H1 (cell line): ENCODE results near the gene SLC7A11. TPM values are rescaled to one million over a fixed set of nuclear protein-coding genes. Genes with fewer than 3 reads are reported as not detected.

ENCODE experiments used
- CTCF ChIA-PET: fragments of 300-600 bp; sonication (Branson Sonifier 250); formaldehyde crosslinking; loops from one replicate; lab custom pipeline; 2021; ENCODE audit not compliant: partially characterized antibody; lab: Charles Lee
- POLR2A ChIA-PET: fragments of 300-600 bp; sonication (Branson Sonifier 250); formaldehyde crosslinking; loops from one replicate; lab custom pipeline; 2021; ENCODE audit warnings: inconsistent platforms; ENCODE audit not compliant: partially characterized antibody; lab: Charles Lee
- DNase-seq, 2 experiments: peaks; one replicate each; pipeline versions ENCODE4 v3.0.0 to v3.0.0-alpha.2; 2010 to 2022; ENCODE audit warnings: low spot score in 2 of 2, low read depth in 1 of 2, mixed read lengths in 1 of 2
- FAIRE-seq: peaks from 2 replicates; lab custom pipeline; 2011; peaks lifted over from hg19 to GRCh38; lab: Jason Lieb, UNC
- H2AFZ ChIP-seq: 2 replicates; pipeline ENCODE4 v1.8.1; 2012; ENCODE audit warnings: low read length, inconsistent platforms
- H2AK5ac ChIP-seq: 2 replicates; pipeline ENCODE4 v1.6.1; 2013; ENCODE audit warnings: low read depth, low read length
- H2BK120ac ChIP-seq: replicated peaks from 2 replicates; pipeline ENCODE3; 2013; ENCODE audit warnings: low read depth, low read length, inconsistent platforms
- H2BK12ac ChIP-seq: 2 replicates; pipeline ENCODE4 v1.6.1; 2013; ENCODE audit warnings: low read depth, low read length
- H2BK15ac ChIP-seq: 2 replicates; pipeline ENCODE4 v1.6.1; 2013; ENCODE audit warnings: low read length
- H2BK20ac ChIP-seq: 2 replicates; pipeline ENCODE4 v1.6.1; 2013; ENCODE audit warnings: low read length
- H2BK5ac ChIP-seq: 2 replicates; pipeline ENCODE4 v1.6.1; 2013; ENCODE audit warnings: low read depth, low read length
- H3K14ac ChIP-seq: 2 replicates; pipeline ENCODE4 v1.6.1; 2013; ENCODE audit warnings: inconsistent platforms; ENCODE audit not compliant: insufficient read length
- H3K18ac ChIP-seq: 2 replicates; pipeline ENCODE4 v1.6.1; 2013; ENCODE audit warnings: low read length; ENCODE audit errors: extremely low read depth
- H3K23ac ChIP-seq: 2 replicates; pipeline ENCODE4 v1.6.1; 2013; ENCODE audit warnings: inconsistent platforms; ENCODE audit not compliant: insufficient read length
- H3K23me2 ChIP-seq: 2 replicates; pipeline ENCODE4 v1.6.1; 2013; ENCODE audit warnings: low read depth, low read length
- H3K27ac ChIP-seq: 2 replicates; pipeline ENCODE4 v1.6.1; 2011; ENCODE audit warnings: low read depth, low read length, inconsistent platforms
- H3K27me3 ChIP-seq, 4 experiments: replicated peaks in 1 of 4; 1 replicate in 1 of 4; 2 replicates in 3 of 4; pipeline versions ENCODE4 v1.6.1 to v1.8.1; 2011 to 2013; ENCODE audit warnings: low read length in 3 of 4, mild to moderate bottlenecking in 3 of 4, inconsistent platforms in 2 of 4, mixed read lengths in 2 of 4, moderate library complexity in 1 of 4; ENCODE audit not compliant: control insufficient read depth in 3 of 4, insufficient read depth in 3 of 4; ENCODE audit errors: extremely low read depth in 1 of 4
- H3K36me3 ChIP-seq, 4 experiments: 2 replicates each; pipeline versions ENCODE4 v1.6.1 to v1.8.1; 2011 to 2013; ENCODE audit warnings: mild to moderate bottlenecking in 4 of 4, low read length in 3 of 4, moderate library complexity in 2 of 4, control low read depth in 1 of 4, inconsistent platforms in 1 of 4; ENCODE audit not compliant: insufficient read depth in 4 of 4, control insufficient read depth in 2 of 4
- H3K4ac ChIP-seq: replicated peaks from 2 replicates; pipeline ENCODE3; 2013; ENCODE audit warnings: low read length, low read depth, mixed read lengths, inconsistent platforms; ENCODE audit not compliant: insufficient read length
- H3K4me1 ChIP-seq, 4 experiments: replicated peaks in 1 of 4; 1 replicate in 1 of 4; 2 replicates in 3 of 4; pipeline versions ENCODE4 v1.6.1 to v1.8.1; 2011 to 2013; ENCODE audit warnings: low read length in 3 of 4, inconsistent platforms in 2 of 4, mixed read lengths in 1 of 4; ENCODE audit not compliant: insufficient read depth in 4 of 4, control insufficient read depth in 3 of 4
- H3K4me2 ChIP-seq, 2 experiments: 2 replicates each; pipeline versions ENCODE4 v1.6.1 to v1.8.1; 2011 to 2013; ENCODE audit warnings: low read depth in 2 of 2, low read length in 2 of 2, control low read depth in 1 of 2, inconsistent platforms in 1 of 2, mild to moderate bottlenecking in 1 of 2; ENCODE audit not compliant: insufficient read depth in 1 of 2
- H3K4me3 ChIP-seq, 4 experiments: fragments of 200-600, 300-600 bp in 1 of 4; sonication (generic), shearing (Covaris generic), sonication (Bioruptor Twin) in 1 of 4; 2 replicates each; pipeline versions ENCODE4 v1.5.1 to v1.8.1; 2011 to 2016; ENCODE audit warnings: low read length in 4 of 4, low read depth in 3 of 4, control low read depth in 2 of 4, inconsistent platforms in 2 of 4, mild to moderate bottlenecking in 2 of 4, mixed read lengths in 1 of 4, moderate library complexity in 1 of 4; ENCODE audit not compliant: insufficient read depth in 2 of 4; ENCODE audit errors: extremely low read depth in 1 of 4
- H3K56ac ChIP-seq: replicated peaks from 2 replicates; pipeline ENCODE3; 2013; ENCODE audit warnings: low read depth, mild to moderate bottlenecking, mixed read lengths, low read length, inconsistent platforms; ENCODE audit not compliant: insufficient read length
- H3K79me1 ChIP-seq: 2 replicates; pipeline ENCODE4 v1.6.1; 2013; ENCODE audit warnings: low read depth, low read length, control low read depth
- H3K79me2 ChIP-seq, 2 experiments: 2 replicates each; pipeline versions ENCODE4 v1.6.1 to v1.8.1; 2012 to 2013; ENCODE audit warnings: low read length in 2 of 2, mild to moderate bottlenecking in 2 of 2, inconsistent platforms in 1 of 2; ENCODE audit not compliant: insufficient read depth in 2 of 2, control insufficient read depth in 1 of 2
- H3K9ac ChIP-seq, 4 experiments: replicated peaks in 1 of 4; 1 replicate in 1 of 4; 2 replicates in 3 of 4; pipeline versions ENCODE4 v1.6.1 to v1.8.1; 2011 to 2013; ENCODE audit warnings: low read depth in 3 of 4, low read length in 3 of 4, control low read depth in 2 of 4, mild to moderate bottlenecking in 2 of 4, moderate library complexity in 2 of 4, inconsistent platforms in 1 of 4; ENCODE audit errors: extremely low read depth in 1 of 4
- H3K9me3 ChIP-seq, 2 experiments: 2 replicates each; pipeline versions ENCODE4 v1.6.1 to v1.8.1; 2012 to 2013; ENCODE audit warnings: mild to moderate bottlenecking in 2 of 2, moderate library complexity in 2 of 2, control low read depth in 1 of 2, inconsistent platforms in 1 of 2, low read depth in 1 of 2, low read length in 1 of 2, mixed read lengths in 1 of 2; ENCODE audit not compliant: insufficient read depth in 2 of 2
- H4K20me1 ChIP-seq, 2 experiments: replicated peaks in 1 of 2; 2 replicates each; pipeline versions ENCODE3 to v1.8.1; 2011 to 2013; ENCODE audit warnings: inconsistent platforms in 2 of 2, low read length in 2 of 2, mild to moderate bottlenecking in 1 of 2; ENCODE audit not compliant: insufficient read depth in 2 of 2, control insufficient read depth in 1 of 2
- H4K5ac ChIP-seq: 2 replicates; pipeline ENCODE4 v1.6.1; 2013; ENCODE audit warnings: low read length, low read depth, mixed read lengths, inconsistent platforms; ENCODE audit not compliant: insufficient read length
- H4K8ac ChIP-seq: 2 replicates; pipeline ENCODE4 v1.8.0; 2013; ENCODE audit warnings: mild to moderate bottlenecking, moderate library complexity, low read length, inconsistent platforms; ENCODE audit not compliant: insufficient read depth; ENCODE audit errors: extremely low read depth
- H4K91ac ChIP-seq: replicated peaks from 2 replicates; pipeline ENCODE3; 2013; ENCODE audit warnings: low read length, mixed read lengths, inconsistent platforms; ENCODE audit not compliant: insufficient read length
- CBX5 ChIP-seq: fragments of 300-800, 300-1000 bp; sonication (generic); IDR thresholded peaks from 2 replicates; pipeline ENCODE4 v1.7.1; 2016; ENCODE audit warnings: antibody characterized with exemption, low read length, low read depth
- JUND ChIP-seq: IDR thresholded peaks from 2 replicates; pipeline ENCODE4 v1.6.1; 2011; ENCODE audit warnings: mild to moderate bottlenecking, improper control_type of control experiment, low read length
- NANOG ChIP-seq: IDR thresholded peaks from 2 replicates; pipeline ENCODE4 v1.6.1; 2011; ENCODE audit warnings: low read length, low read depth, mild to moderate bottlenecking, inconsistent platforms; ENCODE audit not compliant: insufficient read depth, poor library complexity, severe bottlenecking
- RFX5 ChIP-seq: IDR thresholded peaks from 2 replicates; pipeline ENCODE4 v1.6.1; 2011; ENCODE audit warnings: low read depth, low read length, improper control_type of control experiment, borderline replicate concordance
- SAP30 ChIP-seq: fragments of 300-600 bp; sonication (generic); IDR thresholded peaks from 2 replicates; pipeline ENCODE4 v1.7.1; 2012; ENCODE audit warnings: low read length, moderate library complexity, mild to moderate bottlenecking, inconsistent platforms; ENCODE audit not compliant: insufficient read depth, insufficient replicate concordance
- SP1 ChIP-seq: IDR thresholded peaks from 2 replicates; pipeline ENCODE4 v1.6.1; 2011; ENCODE audit warnings: low read depth, low read length
- TAF1 ChIP-seq: IDR thresholded peaks from 2 replicates; pipeline ENCODE4 v1.6.1; 2011; ENCODE audit warnings: mild to moderate bottlenecking, low read depth, low read length
- ZNF274 ChIP-seq: IDR thresholded peaks from 2 replicates; pipeline ENCODE4 v1.7.0; 2012; ENCODE audit warnings: low read length, borderline replicate concordance; ENCODE audit errors: extremely low read depth
- WGBS, 2 experiments: shearing (Covaris generic) in 1 of 2; methylation state at CpG; one replicate each; pipeline versions ENCODE4 v1.1.6 to v1.1.7; 2013 to 2015; ENCODE audit warnings: low lambda C conversion rate in 2 of 2, mixed read lengths in 2 of 2, inconsistent platforms in 1 of 2, low coverage in 1 of 2, missing lambda C conversion rate in 1 of 2; ENCODE audit not compliant: insufficient replicate concordance in 2 of 2, insufficient coverage in 1 of 2, insufficient read length in 1 of 2; ENCODE audit errors: extremely low coverage in 1 of 2, missing lambda C conversion rate in 1 of 2; 5-methylcytosine and 5-hydroxymethylcytosine counted together
- polyA plus RNA-seq, 7 experiments: library from polyadenylated mRNA; depleted of rRNA in 3 of 7; stranded (reverse) in 5 of 7; unstranded in 2 of 7; fragments of >200 nt in 5 of 7; fragments of 200-250 nt in 2 of 7; gene quantifications; 1 replicate in 5 of 7; 2 replicates in 1 of 7; 4 replicates in 1 of 7; pipeline versions ENCODE4 v1.2.1 to v1.2.3, GENCODE V29; 2011 to 2013; ENCODE audit warnings: missing spikeins in 2 of 7, mixed read lengths in 2 of 7
- total RNA-seq: library from RNA; stranded (reverse); fragmentation: NEBNext Ultra II Directional; extraction: Animal tissue kit (Norgen Biotek cat#: 25700); gene quantifications from 2 replicates; pipeline ENCODE4 v1.2.1, GENCODE V29; 2021

Gene SLC7A11
- total and polyA plus RNA-seq, 2 of the 8 experiments (the other 6 are each of a cell fraction or from before 2014, with no cell fraction given), result 6.6 to 17.0 TPM

GRCh38 chr4:138222046-138222445, 20.1 kb downstream of the SLC7A11 start:
- H3K27me3 ChIP-seq, result no peaks in the 10 kb centered on the region
- no peak overlapping the region for H2BK15ac ChIP-seq
- no peak overlapping the region for H2BK5ac ChIP-seq
- H3K79me1 ChIP-seq, result no peaks in the 10 kb centered on the region
- peak overlapping the region; percentile 3; the same call in 1 of the 2 replicates for H3K18ac ChIP-seq
- TF ChIP-seq JUND (no peak), CBX5 (no peak), NANOG (no peak), SP1 (no peak), ZNF274 (no peak), SAP30 (no peak), RFX5 (no peak), TAF1 (no peak)
- no peaks in the 10 kb centered on the region for H3K9me3 ChIP-seq
- no peak overlapping the region for H4K8ac ChIP-seq
- no peak overlapping the region for H3K23ac ChIP-seq
- no peaks in the 10 kb centered on the region for H4K20me1 ChIP-seq
- H2BK12ac ChIP-seq, result no peak overlapping the region
- H2AFZ ChIP-seq, result no peak overlapping the region
- WGBS, 2 experiments, result 50% methylated on average over 4 of the region's 4 CpGs; no CpG with 5 or more reads in 1 of the 2 experiments
- H3K4me3 ChIP-seq, result no peak overlapping the region
- H3K23me2 ChIP-seq, result no peaks in the 10 kb centered on the region
- no peak overlapping the region for H3K4ac ChIP-seq
- H3K14ac ChIP-seq, result no peak overlapping the region
- H3K36me3 ChIP-seq, result peaks cover 0 to 41% (median 5%) of the 10 kb centered on the region in 4 experiments; a peak in 4 of 8 replicates
- H4K5ac ChIP-seq, result peak overlapping the region; percentile 80
- peaks cover 0 to 13% of the 10 kb centered on the region in 2 experiments; a peak in 1 of 4 replicates for H3K79me2 ChIP-seq
- H3K27ac ChIP-seq, result no peak overlapping the region
- H2AK5ac ChIP-seq, result no peak overlapping the region
- ChIA-PET POLR2A (interaction anchor here (1.1 kb wide), 1 partner anchor 20 kb away, joined by 7 read pairs; the partner anchor contains the start of gene SLC7A11), CTCF (interaction anchor here (0.5 to 1.1 kb wide), 3 partner anchors 10 to 275 kb away, joined by 3 read pairs; no protein-coding TSS in a partner anchor)
- FAIRE-seq (peak; percentile 58), DNase-seq (no peak)
- H3K56ac ChIP-seq, result no peak overlapping the region
- H2BK20ac ChIP-seq, result no peak overlapping the region
- H3K4me1 ChIP-seq, result peaks cover 2 to 27% (median 17%) of the 10 kb centered on the region in 4 experiments; a peak in 5 of 7 replicates
- H3K9ac ChIP-seq, result no peak overlapping the region
- H4K91ac ChIP-seq, result no peak overlapping the region
- peak overlapping the region; percentile 9 to 25; a peak in 2 of 4 replicates for H3K4me2 ChIP-seq
- H2BK120ac ChIP-seq, result no peak overlapping the region
